H1 (cell line): ENCODE results near the gene LNX2. TPM values are rescaled to one million over a fixed set of nuclear protein-coding genes. Genes with fewer than 3 reads are reported as not detected.

ENCODE experiments used
- ASH2L ChIP-seq: fragments of 200-600, 300-600 bp; sonication (generic); IDR thresholded peaks from one replicate; pipeline ENCODE4 v1.7.1; 2017; ENCODE audit warnings: low read length
- BRCA1 ChIP-seq: IDR thresholded peaks from 2 replicates; pipeline ENCODE4 v1.6.1; 2012; ENCODE audit warnings: low read depth, low read length, improper control_type of control experiment
- CBX8 ChIP-seq: fragments of 300-800, 300-1000 bp; sonication (generic); IDR thresholded peaks from 2 replicates; pipeline ENCODE4 v1.7.1; 2016; ENCODE audit warnings: low read depth, low read length, borderline replicate concordance
- CEBPB ChIP-seq: IDR thresholded peaks from 2 replicates; pipeline ENCODE4 v1.6.1; 2012; ENCODE audit warnings: low read depth, low read length
- CHD1 ChIP-seq: IDR thresholded peaks from 2 replicates; pipeline ENCODE4 v1.6.1; 2012; ENCODE audit warnings: low read depth, low read length, improper control_type of control experiment
- CHD2 ChIP-seq: IDR thresholded peaks from 2 replicates; pipeline ENCODE4 v1.6.1; 2012; ENCODE audit warnings: low read length, improper control_type of control experiment
- FOSL1 ChIP-seq: IDR thresholded peaks from 2 replicates; pipeline ENCODE4 v1.6.1; 2011; ENCODE audit warnings: mild to moderate bottlenecking, low read depth, low read length, moderate library complexity; ENCODE audit not compliant: insufficient read depth
- GABPA ChIP-seq: IDR thresholded peaks from 2 replicates; pipeline ENCODE4 v1.6.1; 2011; ENCODE audit warnings: mild to moderate bottlenecking, low read length, moderate library complexity, borderline replicate concordance; ENCODE audit not compliant: insufficient read depth
- HDAC2 ChIP-seq, 2 experiments: fragments of 300-600 bp in 1 of 2; sonication (generic) in 1 of 2; IDR thresholded peaks; 2 replicates each; pipeline ENCODE4 v1.6.1; 2011 to 2012; ENCODE audit warnings: low read depth in 2 of 2, low read length in 2 of 2, mild to moderate bottlenecking in 2 of 2, moderate library complexity in 2 of 2, borderline replicate concordance in 1 of 2, inconsistent platforms in 1 of 2
- JUN ChIP-seq: IDR thresholded peaks from 2 replicates; pipeline ENCODE4 v1.6.1; 2011; ENCODE audit warnings: low read depth, mild to moderate bottlenecking, improper control_type of control experiment, low read length
- JUND ChIP-seq: IDR thresholded peaks from 2 replicates; pipeline ENCODE4 v1.6.1; 2011; ENCODE audit warnings: mild to moderate bottlenecking, improper control_type of control experiment, low read length
- KDM1A ChIP-seq: fragments of 200-600, 300-600 bp; sonication (generic); IDR thresholded peaks from 2 replicates; pipeline ENCODE4 v1.7.1; 2016; ENCODE audit warnings: mild to moderate bottlenecking, low read length, borderline replicate concordance
- KDM5A ChIP-seq: fragments of 200-600 bp; IDR thresholded peaks from 2 replicates; pipeline ENCODE4 v1.7.1; 2012; ENCODE audit warnings: mild to moderate bottlenecking, low read length, inconsistent platforms, mixed read lengths
- MAFK ChIP-seq: IDR thresholded peaks from 2 replicates; pipeline ENCODE4 v1.6.1; 2012; ENCODE audit warnings: low read depth, mild to moderate bottlenecking, improper control_type of control experiment, low read length
- NRF1 ChIP-seq: IDR thresholded peaks from 2 replicates; pipeline ENCODE4 v1.6.1; 2011; ENCODE audit warnings: mild to moderate bottlenecking, low read depth, low read length, improper control_type of control experiment
- POLR2AphosphoS5 ChIP-seq: IDR thresholded peaks from 2 replicates; pipeline ENCODE4 v1.6.1; 2011; ENCODE audit warnings: low read depth, low read length
- POU5F1 ChIP-seq: IDR thresholded peaks from 2 replicates; pipeline ENCODE4 v1.6.1; 2011; ENCODE audit warnings: low read depth, mild to moderate bottlenecking, low read length, moderate library complexity
- RBBP5 ChIP-seq: IDR thresholded peaks from 2 replicates; pipeline ENCODE4 v1.7.1; 2012; ENCODE audit warnings: low read depth, mild to moderate bottlenecking, inconsistent platforms, low read length, moderate library complexity, borderline replicate concordance
- RFX5 ChIP-seq: IDR thresholded peaks from 2 replicates; pipeline ENCODE4 v1.6.1; 2011; ENCODE audit warnings: low read depth, low read length, improper control_type of control experiment, borderline replicate concordance
- RNF2 ChIP-seq: fragments of 200-900, 300-1000 bp; sonication (generic); IDR thresholded peaks from 2 replicates; pipeline ENCODE4 v1.7.1; 2016; ENCODE audit warnings: borderline replicate concordance, low read depth, mild to moderate bottlenecking, antibody characterized with exemption, low read length; ENCODE audit not compliant: poor library complexity, severe bottlenecking; ENCODE audit errors: missing control alignments
- SIX5 ChIP-seq: IDR thresholded peaks from 2 replicates; pipeline ENCODE4 v1.6.1; 2011; ENCODE audit warnings: mild to moderate bottlenecking, low read depth, low read length
- SRF ChIP-seq: IDR thresholded peaks from 2 replicates; pipeline ENCODE4 v1.6.1; 2011; ENCODE audit warnings: mild to moderate bottlenecking, low read depth, low read length, moderate library complexity
- SUZ12 ChIP-seq: fragments of 200-600 bp; sonication (generic); IDR thresholded peaks from 2 replicates; pipeline ENCODE4 v1.6.1; 2012; ENCODE audit warnings: mild to moderate bottlenecking, inconsistent platforms, low read length, moderate library complexity, mixed read lengths
- ZNF274 ChIP-seq: IDR thresholded peaks from 2 replicates; pipeline ENCODE4 v1.7.0; 2012; ENCODE audit warnings: low read length, borderline replicate concordance; ENCODE audit errors: extremely low read depth
- polyA plus RNA-seq, 7 experiments: library from polyadenylated mRNA; depleted of rRNA in 3 of 7; stranded (reverse) in 5 of 7; unstranded in 2 of 7; fragments of >200 nt in 5 of 7; fragments of 200-250 nt in 2 of 7; gene quantifications; 1 replicate in 5 of 7; 2 replicates in 1 of 7; 4 replicates in 1 of 7; pipeline versions ENCODE4 v1.2.1 to v1.2.3, GENCODE V29; 2011 to 2013; ENCODE audit warnings: missing spikeins in 2 of 7, mixed read lengths in 2 of 7
- total RNA-seq: library from RNA; stranded (reverse); fragmentation: NEBNext Ultra II Directional; extraction: Animal tissue kit (Norgen Biotek cat#: 25700); gene quantifications from 2 replicates; pipeline ENCODE4 v1.2.1, GENCODE V29; 2021
- TF ChIP-seq, protein P1 (sequence below): IDR thresholded peaks from 2 replicates; pipeline ENCODE4 v1.6.1; 2011; ENCODE audit warnings: low read depth, mild to moderate bottlenecking, low read length; ENCODE audit not compliant: insufficient read depth

LNX2 gene
- total and polyA plus RNA-seq, 2 of the 8 experiments (the other 6 are each of a cell fraction or from before 2014, with no cell fraction given): 6.4 to 13.9 TPM

- no peak for TF ChIP-seq KDM1A
- TF ChIP-seq, protein P1, sequence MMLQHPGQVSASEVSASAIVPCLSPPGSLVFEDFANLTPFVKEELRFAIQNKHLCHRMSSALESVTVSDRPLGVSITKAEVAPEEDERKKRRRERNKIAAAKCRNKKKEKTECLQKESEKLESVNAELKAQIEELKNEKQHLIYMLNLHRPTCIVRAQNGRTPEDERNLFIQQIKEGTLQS: 0 out of 2 replicates have a peak, but pooled peaks have one; percentile 31
- no peak for TF ChIP-seq GABPA
- TF ChIP-seq POU5F1: no peak
- no peak; the same call in 1 of the 2 replicates for TF ChIP-seq CHD2
- no peak for TF ChIP-seq MAFK
- TF ChIP-seq SIX5: no peak
- peak in 1 of 2 experiments; percentile 76; a peak in 2 of 4 replicates for TF ChIP-seq HDAC2 (IDR thresholded peaks at IDR 0.05; ENCODE audit: borderline replicate concordance in 1 of 2, low read depth in 2 of 2, low read length in 2 of 2)
- no peak for TF ChIP-seq NRF1
- TF ChIP-seq JUND: peak; percentile 93
- no peak for TF ChIP-seq CHD1
- TF ChIP-seq BRCA1: no peak
- no peak for TF ChIP-seq CBX8
- TF ChIP-seq KDM5A: no peak
- peak; percentile 77 for TF ChIP-seq POLR2AphosphoS5
- TF ChIP-seq SRF: no peak
- no peak for TF ChIP-seq FOSL1
- peak; percentile 27; the same call in 1 of the 2 replicates for TF ChIP-seq RBBP5
- TF ChIP-seq SUZ12: no peak
- TF ChIP-seq CEBPB: no peak
- TF ChIP-seq ASH2L: peak; percentile 81
- TF ChIP-seq ZNF274: no peak
- TF ChIP-seq RFX5: no peak
- peak; percentile 72 for TF ChIP-seq JUN
- no peak for TF ChIP-seq RNF2
Measured at GRCh38 chr13:27621366-27622101, 1.2 kb upstream of the LNX2 start, which contains the start of gene POLR1D (continued).
